Activated naive CD8-positive, alpha-beta T cell treated with anti-CD3 and anti-CD28 coated beads, Interleukin-2, amount 50 U/mL, for 16 hours (primary cell): ENCODE data around the gene CDH1.
"Not testable (repeated sequence)": the region's sequence is repeated elsewhere in the genome, so short reads cannot be mapped to it uniquely, and the experiment has no call there.

Source experiments
- DNase-seq: peaks from one replicate; pipeline ENCODE4 v3.0.0-alpha.2; 2020; ENCODE audit warnings: low read depth, low spot score

CDH1 gene

GRCh38 chr16:68737046-68737729, at the start of gene CDH1:
CDH1 (plus strand) TSS chr16:68737292; CDS start chr16:68737416, 124 bp downstream.
- DNase-seq: no peak

- DNase-seq: no peak
Measured at GRCh38 chr16:68689921-68690320, 47.2 kb upstream of the CDH1 start.

- no peak for DNase-seq
Measured at GRCh38 chr16:68695575-68695974, 41.5 kb upstream of the CDH1 start.

- no peak for DNase-seq
Measured at GRCh38 chr16:68696514-68696913, 40.6 kb upstream of the CDH1 start.

GRCh38 chr16:68698091-68698490, 39.0 kb upstream of the CDH1 start:
- DNase-seq: no peak

- no peak for DNase-seq
Measured at GRCh38 chr16:68700120-68700519, 37.0 kb upstream of the CDH1 start.

- DNase-seq: no peak
Measured at GRCh38 chr16:68700831-68701230, 36.3 kb upstream of the CDH1 start.

GRCh38 chr16:68704232-68704867, 32.7 kb upstream of the CDH1 start:
- peak; percentile 8 for DNase-seq

- DNase-seq: no peak
Measured at GRCh38 chr16:68707340-68708152, 29.5 kb upstream of the CDH1 start.

GRCh38 chr16:68710211-68710610, 26.9 kb upstream of the CDH1 start:
- no peak for DNase-seq

GRCh38 chr16:68711421-68712139, 25.5 kb upstream of the CDH1 start:
- DNase-seq: no peak

- DNase-seq: no peak
Measured at GRCh38 chr16:68713361-68713760, 23.7 kb upstream of the CDH1 start.

- DNase-seq: no peak
Measured at GRCh38 chr16:68715471-68715870, 21.6 kb upstream of the CDH1 start.

- not testable (repeated sequence) for DNase-seq
Measured at GRCh38 chr16:68716516-68716915, 20.6 kb upstream of the CDH1 start.

- DNase-seq: no peak
Measured at GRCh38 chr16:68717684-68718083, 19.4 kb upstream of the CDH1 start.

GRCh38 chr16:68718590-68718989, 18.5 kb upstream of the CDH1 start:
- DNase-seq: no peak

- no peak for DNase-seq
Measured at GRCh38 chr16:68719993-68720489, 17.1 kb upstream of the CDH1 start.

- no peak for DNase-seq
Measured at GRCh38 chr16:68722119-68723024, 14.7 kb upstream of the CDH1 start.

- no peak for DNase-seq
Measured at GRCh38 chr16:68724797-68725196, 12.3 kb upstream of the CDH1 start.

- no peak for DNase-seq
Measured at GRCh38 chr16:68728523-68728922, 8.6 kb upstream of the CDH1 start.

- no peak for DNase-seq
Measured at GRCh38 chr16:68731637-68732036, 5.5 kb upstream of the CDH1 start.
